Neural cell (in vitro differentiated cells): ENCODE measurements around the gene SZT2. TPM values are rescaled to one million over a fixed set of nuclear protein-coding genes. Genes with fewer than 3 reads are reported as not detected.

Experiments
- H2AFZ ChIP-seq: fragments of 200-600, 300-800 bp; sonication (generic), shearing (Covaris generic); 2 replicates; pipeline ENCODE4 v1.6.0; 2014; ENCODE audit warnings: low read depth, mild to moderate bottlenecking, antibody characterized with exemption, low read length, moderate library complexity
- H3F3A ChIP-seq: fragments of 200-600 bp; shearing (Covaris generic); 2 replicates; pipeline ENCODE4 v1.6.1; 2016; ENCODE audit warnings: mild to moderate bottlenecking, moderate library complexity, mixed read lengths, antibody characterized with exemption, low read length; ENCODE audit not compliant: insufficient read depth, poor library complexity, severe bottlenecking
- H3K27ac ChIP-seq: fragments of 200-600, 300-800 bp; sonication (generic), shearing (Covaris generic); 2 replicates; pipeline ENCODE4 v1.5.1; 2014; ENCODE audit warnings: mild to moderate bottlenecking, low read length, moderate library complexity
- H3K27me3 ChIP-seq: fragments of 300-800, 200-600 bp; sonication (generic), shearing (Covaris generic); 2 replicates; pipeline ENCODE4 v1.6.0; 2014; ENCODE audit warnings: mild to moderate bottlenecking, low read depth, low read length, moderate library complexity; ENCODE audit not compliant: insufficient read depth
- H3K36me3 ChIP-seq: fragments of 300-800, 200-600 bp; sonication (generic), shearing (Covaris generic); 2 replicates; pipeline ENCODE4 v1.5.1; 2014; ENCODE audit warnings: mild to moderate bottlenecking, antibody characterized with exemption, low read length, moderate library complexity; ENCODE audit not compliant: insufficient read depth
- H3K4me2 ChIP-seq: fragments of 300-800, 200-600 bp; sonication (generic), shearing (Covaris generic); 2 replicates; pipeline ENCODE4 v1.6.0; 2014; ENCODE audit warnings: mild to moderate bottlenecking, low read length
- H3K4me3 ChIP-seq: fragments of 300-800, 200-600 bp; sonication (generic), shearing (Covaris generic); 2 replicates; pipeline ENCODE4 v1.5.1; 2014; ENCODE audit warnings: mild to moderate bottlenecking, low read length, moderate library complexity
- H3K79me2 ChIP-seq: fragments of 200-600 bp; shearing (Covaris generic); replicated peaks from 2 replicates; pipeline ENCODE4 v1.6.0; 2014; ENCODE audit warnings: mild to moderate bottlenecking, low read length, moderate library complexity; ENCODE audit not compliant: insufficient read depth
- H3K9ac ChIP-seq: fragments of 300-800, 200-600 bp; sonication (generic), shearing (Covaris generic); 2 replicates; pipeline ENCODE4 v1.6.1; 2016; ENCODE audit warnings: mild to moderate bottlenecking, low read length, mixed read lengths
- H3K9me2 ChIP-seq: fragments of 200-600 bp; shearing (Covaris generic); 2 replicates; pipeline ENCODE4 v1.6.1; 2016; ENCODE audit warnings: mild to moderate bottlenecking, low read length, mixed read lengths; ENCODE audit not compliant: insufficient read depth
- H3K9me3 ChIP-seq: fragments of 200-600, 300-800 bp; sonication (generic), shearing (Covaris generic); 2 replicates; pipeline ENCODE4 v1.6.1; 2016; ENCODE audit warnings: mild to moderate bottlenecking, mixed run types, low read length, moderate library complexity, mixed read lengths
- H4K20me1 ChIP-seq: fragments of 200-600 bp; shearing (Covaris generic); 2 replicates; pipeline ENCODE4 v1.6.1; 2016; ENCODE audit warnings: mild to moderate bottlenecking, mixed run types; ENCODE audit not compliant: insufficient read depth
- EP300 ChIP-seq: fragments of 450-650 bp; conservative IDR thresholded peaks from 2 replicates; pipeline ENCODE4 v1.6.1; 2014; ENCODE audit warnings: antibody characterized with exemption, mild to moderate bottlenecking, moderate library complexity; ENCODE audit not compliant: poor library complexity, severe bottlenecking
- EZH2 ChIP-seq: fragments of 200-600, 300-800 bp; shearing (Covaris generic), sonication (generic); IDR thresholded peaks from 2 replicates; pipeline ENCODE4 v1.6.1; 2014; ENCODE audit warnings: antibody characterized with exemption, low read length, borderline replicate concordance, mild to moderate bottlenecking; ENCODE audit not compliant: insufficient read depth, poor library complexity, severe bottlenecking
- MXI1 ChIP-seq: fragments of 450-650 bp; conservative IDR thresholded peaks from 2 replicates; pipeline ENCODE4 v1.6.1; 2014; ENCODE audit warnings: antibody characterized with exemption, mild to moderate bottlenecking; ENCODE audit not compliant: poor library complexity, severe bottlenecking
- POLR2AphosphoS5 ChIP-seq: IDR thresholded peaks from 2 replicates; pipeline ENCODE4 v1.6.1; 2012
- RAD21 ChIP-seq: fragments of 450-650 bp; conservative IDR thresholded peaks from 2 replicates; pipeline ENCODE4 v1.6.1; 2014; ENCODE audit warnings: antibody characterized with exemption, mild to moderate bottlenecking, moderate library complexity
- SMC3 ChIP-seq: fragments of 450-650 bp; conservative IDR thresholded peaks from 2 replicates; pipeline ENCODE4 v1.6.1; 2014; ENCODE audit warnings: antibody characterized with exemption, mild to moderate bottlenecking, moderate library complexity; ENCODE audit not compliant: poor library complexity
- TAF1 ChIP-seq: IDR thresholded peaks from 2 replicates; pipeline ENCODE4 v1.6.1; 2012; ENCODE audit warnings: low read depth
- polyA plus RNA-seq: library from polyadenylated mRNA; depleted of rRNA; stranded (reverse); fragments of >200 nt; gene quantifications from 2 replicates; pipeline ENCODE4 v1.2.3, GENCODE V29; 2014
- TF ChIP-seq, protein P1 (sequence below): IDR thresholded peaks from 2 replicates; pipeline ENCODE4 v1.6.1; 2012; ENCODE audit warnings: borderline replicate concordance
- TF ChIP-seq, protein P2 (sequence below): fragments of 450-650 bp; IDR thresholded peaks from 2 replicates; pipeline ENCODE4 v1.5.1; 2014; ENCODE audit warnings: antibody characterized with exemption, mild to moderate bottlenecking, moderate library complexity; ENCODE audit not compliant: poor library complexity, severe bottlenecking

SZT2 gene
- polyA plus RNA-seq, 1 donor from 2014 or later: 6.6 TPM

DNA sequence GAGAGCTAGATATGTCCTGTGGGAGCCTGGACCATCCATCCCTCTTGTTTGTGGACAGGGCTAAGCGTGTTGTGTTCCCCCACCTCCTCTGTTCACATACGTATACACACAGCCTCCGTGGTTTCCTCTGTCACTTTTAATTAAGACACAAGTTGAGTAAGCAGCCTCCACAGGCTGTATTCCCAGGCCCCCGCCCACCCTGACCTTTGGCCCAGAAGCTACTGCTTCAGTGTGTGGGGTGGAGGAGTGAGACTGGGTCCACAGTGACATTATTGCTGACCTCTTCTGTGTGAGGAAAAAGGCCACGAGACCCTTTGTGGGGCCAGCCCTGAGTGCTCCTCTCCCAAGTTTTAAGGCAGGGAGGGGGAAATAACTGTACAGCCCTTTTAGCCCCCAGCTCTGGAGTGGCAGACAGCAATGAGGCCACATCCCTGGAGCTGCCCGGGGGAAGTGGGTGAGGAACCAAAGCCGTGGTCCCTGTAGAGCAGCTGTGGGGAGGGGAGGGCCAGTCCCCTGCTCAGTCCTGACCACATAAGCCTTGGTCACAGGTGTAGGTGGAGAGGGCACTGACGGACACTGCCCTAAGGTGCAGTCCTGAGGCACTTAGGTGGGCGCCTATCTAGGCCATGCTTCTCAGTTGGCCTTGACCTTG lies 26.3 kb upstream of the SZT2 start:
- H4K20me1 ChIP-seq: no peaks in the 10 kb centered on the region
- no peaks in the 10 kb centered on the region for H3K27me3 ChIP-seq
- no peaks in the 10 kb centered on the region for H3K36me3 ChIP-seq
- H3K9me3 ChIP-seq: no peaks in the 10 kb centered on the region
- no peak overlapping the region for H3K27ac ChIP-seq
- H2AFZ ChIP-seq: no peak overlapping the region
- no peak overlapping the region for H3K9ac ChIP-seq
- H3K79me2 ChIP-seq: peaks cover 6% of the 10 kb centered on the region
- no peak overlapping the region for H3K4me3 ChIP-seq
- no peak overlapping the region for H3K4me2 ChIP-seq
- no peaks in the 10 kb centered on the region for H3K9me2 ChIP-seq
- no peaks in the 10 kb centered on the region for H3F3A ChIP-seq
- TF ChIP-seq, protein P1, sequence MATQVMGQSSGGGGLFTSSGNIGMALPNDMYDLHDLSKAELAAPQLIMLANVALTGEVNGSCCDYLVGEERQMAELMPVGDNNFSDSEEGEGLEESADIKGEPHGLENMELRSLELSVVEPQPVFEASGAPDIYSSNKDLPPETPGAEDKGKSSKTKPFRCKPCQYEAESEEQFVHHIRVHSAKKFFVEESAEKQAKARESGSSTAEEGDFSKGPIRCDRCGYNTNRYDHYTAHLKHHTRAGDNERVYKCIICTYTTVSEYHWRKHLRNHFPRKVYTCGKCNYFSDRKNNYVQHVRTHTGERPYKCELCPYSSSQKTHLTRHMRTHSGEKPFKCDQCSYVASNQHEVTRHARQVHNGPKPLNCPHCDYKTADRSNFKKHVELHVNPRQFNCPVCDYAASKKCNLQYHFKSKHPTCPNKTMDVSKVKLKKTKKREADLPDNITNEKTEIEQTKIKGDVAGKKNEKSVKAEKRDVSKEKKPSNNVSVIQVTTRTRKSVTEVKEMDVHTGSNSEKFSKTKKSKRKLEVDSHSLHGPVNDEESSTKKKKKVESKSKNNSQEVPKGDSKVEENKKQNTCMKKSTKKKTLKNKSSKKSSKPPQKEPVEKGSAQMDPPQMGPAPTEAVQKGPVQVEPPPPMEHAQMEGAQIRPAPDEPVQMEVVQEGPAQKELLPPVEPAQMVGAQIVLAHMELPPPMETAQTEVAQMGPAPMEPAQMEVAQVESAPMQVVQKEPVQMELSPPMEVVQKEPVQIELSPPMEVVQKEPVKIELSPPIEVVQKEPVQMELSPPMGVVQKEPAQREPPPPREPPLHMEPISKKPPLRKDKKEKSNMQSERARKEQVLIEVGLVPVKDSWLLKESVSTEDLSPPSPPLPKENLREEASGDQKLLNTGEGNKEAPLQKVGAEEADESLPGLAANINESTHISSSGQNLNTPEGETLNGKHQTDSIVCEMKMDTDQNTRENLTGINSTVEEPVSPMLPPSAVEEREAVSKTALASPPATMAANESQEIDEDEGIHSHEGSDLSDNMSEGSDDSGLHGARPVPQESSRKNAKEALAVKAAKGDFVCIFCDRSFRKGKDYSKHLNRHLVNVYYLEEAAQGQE: no peak
- TF ChIP-seq SMC3 (no peak), EZH2 (no peak), POLR2AphosphoS5 (no peak), MXI1 (no peak), TAF1 (no peak), EP300 (no peak), RAD21 (no peak)
- TF ChIP-seq, protein P2, sequence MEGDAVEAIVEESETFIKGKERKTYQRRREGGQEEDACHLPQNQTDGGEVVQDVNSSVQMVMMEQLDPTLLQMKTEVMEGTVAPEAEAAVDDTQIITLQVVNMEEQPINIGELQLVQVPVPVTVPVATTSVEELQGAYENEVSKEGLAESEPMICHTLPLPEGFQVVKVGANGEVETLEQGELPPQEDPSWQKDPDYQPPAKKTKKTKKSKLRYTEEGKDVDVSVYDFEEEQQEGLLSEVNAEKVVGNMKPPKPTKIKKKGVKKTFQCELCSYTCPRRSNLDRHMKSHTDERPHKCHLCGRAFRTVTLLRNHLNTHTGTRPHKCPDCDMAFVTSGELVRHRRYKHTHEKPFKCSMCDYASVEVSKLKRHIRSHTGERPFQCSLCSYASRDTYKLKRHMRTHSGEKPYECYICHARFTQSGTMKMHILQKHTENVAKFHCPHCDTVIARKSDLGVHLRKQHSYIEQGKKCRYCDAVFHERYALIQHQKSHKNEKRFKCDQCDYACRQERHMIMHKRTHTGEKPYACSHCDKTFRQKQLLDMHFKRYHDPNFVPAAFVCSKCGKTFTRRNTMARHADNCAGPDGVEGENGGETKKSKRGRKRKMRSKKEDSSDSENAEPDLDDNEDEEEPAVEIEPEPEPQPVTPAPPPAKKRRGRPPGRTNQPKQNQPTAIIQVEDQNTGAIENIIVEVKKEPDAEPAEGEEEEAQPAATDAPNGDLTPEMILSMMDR: no peak

DNA sequence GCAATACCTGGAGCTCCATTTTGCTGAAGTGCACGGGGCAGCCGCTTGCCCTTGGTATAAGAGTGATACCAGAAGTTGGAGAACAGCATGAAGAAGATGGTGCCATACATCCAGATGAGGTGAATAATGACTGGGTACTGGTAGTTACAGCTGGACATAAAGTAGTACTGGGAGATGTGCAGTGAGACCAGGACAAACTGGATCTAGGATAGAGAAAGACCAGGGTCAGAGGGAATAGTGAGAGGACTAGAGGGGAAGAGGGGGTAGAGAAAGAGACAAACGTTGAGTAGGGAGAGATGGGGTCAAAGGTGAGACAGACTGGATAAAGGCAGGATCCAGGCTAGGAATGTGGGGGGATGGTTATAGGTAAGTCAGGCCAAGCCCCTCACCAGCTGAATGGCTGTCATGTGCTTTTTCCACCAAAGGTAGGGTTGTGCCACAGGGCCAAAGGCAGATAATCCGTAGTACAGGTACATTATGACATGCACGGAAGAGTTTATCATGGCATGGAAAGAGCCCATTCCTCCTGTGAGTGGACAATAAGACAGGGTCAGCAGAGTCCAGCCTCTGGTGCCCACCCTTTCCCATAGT lies 25.7 kb upstream of the SZT2 start:
- TF ChIP-seq RAD21 (no peak), TAF1 (no peak), POLR2AphosphoS5 (no peak), MXI1 (no peak), EP300 (no peak)
- TF ChIP-seq, protein P2: no peak
- TF ChIP-seq, protein P1: no peak

More for the DNA sequence above, 25.7 kb upstream of the SZT2 start:
- Histone ChIP-seq H3K27ac (no peak overlapping the region), H3K79me2 (peaks cover 10% of the 10 kb centered on the region), H3K9ac (no peak overlapping the region), H4K20me1 (no peaks in the 10 kb centered on the region), H3K4me3 (no peak overlapping the region), H3K36me3 (no peaks in the 10 kb centered on the region), H3K27me3 (no peaks in the 10 kb centered on the region), H3F3A (no peaks in the 10 kb centered on the region), H3K9me2 (no peaks in the 10 kb centered on the region), H3K9me3 (no peaks in the 10 kb centered on the region), H2AFZ (no peak overlapping the region), H3K4me2 (no peak overlapping the region)
